ENCODE data around the gene LAMB3. TPM values are rescaled to one million over a fixed set of nuclear protein-coding genes. Genes with fewer than 3 reads are reported as not detected.

Gene LAMB3
- total RNA-seq, 1 donor, result 5.4 TPM

DNA sequence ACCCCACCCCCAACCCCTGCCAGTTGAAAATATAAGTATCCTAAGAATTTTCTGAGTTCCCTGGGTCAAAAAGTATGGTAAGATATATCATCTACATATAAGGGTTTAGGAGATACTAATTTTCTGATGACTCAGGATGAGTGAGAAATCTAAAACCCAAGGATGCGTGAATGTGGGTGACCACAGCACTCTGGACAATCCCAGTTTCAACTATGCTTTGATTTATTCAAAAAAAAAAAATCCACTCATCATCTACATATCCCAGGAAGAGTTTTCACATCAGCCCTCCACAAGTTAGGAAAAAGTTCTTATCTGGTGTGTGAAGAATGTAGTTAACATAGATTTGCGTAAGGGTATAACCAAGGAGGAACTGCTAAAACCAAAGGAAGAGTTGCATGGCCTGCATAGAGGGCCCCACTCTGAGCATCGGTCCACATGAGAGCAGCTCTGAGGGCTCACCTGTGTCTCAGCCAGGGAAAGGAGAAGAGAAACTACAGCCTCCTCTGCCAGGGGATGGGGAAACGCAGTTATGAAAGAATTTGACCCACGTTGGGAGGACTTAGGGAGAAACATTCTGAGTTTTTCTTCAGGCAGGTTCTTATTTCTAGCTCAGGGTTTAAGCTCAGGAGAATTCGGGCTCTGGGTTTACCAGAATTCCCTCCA lies 18.8 kb downstream of the LAMB3 start:
- H3K4me3 ChIP-seq (ENCODE audit: insufficient read depth, low read length), result no peak overlapping the region
- H3K27me3 ChIP-seq (ENCODE audit: insufficient read depth, low read length), result no peaks in the 10 kb centered on the region
- no peaks in the 10 kb centered on the region for H3K36me3 ChIP-seq (ENCODE audit: insufficient read depth, low read length)
- H4K20me1 ChIP-seq (ENCODE audit: insufficient read depth, low read length), result no peaks in the 10 kb centered on the region
- H3K4me2 ChIP-seq (ENCODE audit: insufficient read depth, low read length), result no peak overlapping the region
- no peak overlapping the region for H2AFZ ChIP-seq (ENCODE audit: low read length)
- H3K79me2 ChIP-seq (ENCODE audit: insufficient read depth, low read length), result no peaks in the 10 kb centered on the region
- peaks cover 12% of the 10 kb centered on the region for H3K4me1 ChIP-seq (ENCODE audit: insufficient read depth, low read length)
- H3K9me3 ChIP-seq (ENCODE audit: low read depth, low read length), result no peaks in the 10 kb centered on the region
- TF ChIP-seq, protein P1, sequence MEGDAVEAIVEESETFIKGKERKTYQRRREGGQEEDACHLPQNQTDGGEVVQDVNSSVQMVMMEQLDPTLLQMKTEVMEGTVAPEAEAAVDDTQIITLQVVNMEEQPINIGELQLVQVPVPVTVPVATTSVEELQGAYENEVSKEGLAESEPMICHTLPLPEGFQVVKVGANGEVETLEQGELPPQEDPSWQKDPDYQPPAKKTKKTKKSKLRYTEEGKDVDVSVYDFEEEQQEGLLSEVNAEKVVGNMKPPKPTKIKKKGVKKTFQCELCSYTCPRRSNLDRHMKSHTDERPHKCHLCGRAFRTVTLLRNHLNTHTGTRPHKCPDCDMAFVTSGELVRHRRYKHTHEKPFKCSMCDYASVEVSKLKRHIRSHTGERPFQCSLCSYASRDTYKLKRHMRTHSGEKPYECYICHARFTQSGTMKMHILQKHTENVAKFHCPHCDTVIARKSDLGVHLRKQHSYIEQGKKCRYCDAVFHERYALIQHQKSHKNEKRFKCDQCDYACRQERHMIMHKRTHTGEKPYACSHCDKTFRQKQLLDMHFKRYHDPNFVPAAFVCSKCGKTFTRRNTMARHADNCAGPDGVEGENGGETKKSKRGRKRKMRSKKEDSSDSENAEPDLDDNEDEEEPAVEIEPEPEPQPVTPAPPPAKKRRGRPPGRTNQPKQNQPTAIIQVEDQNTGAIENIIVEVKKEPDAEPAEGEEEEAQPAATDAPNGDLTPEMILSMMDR (IDR thresholded peaks at IDR 0.05; ENCODE audit: extremely low read depth, low read depth, low read length), result no peak
- H3K27ac ChIP-seq (ENCODE audit: low read depth, low read length), result no peak overlapping the region
- peak; percentile 91 for DNase-seq (ENCODE audit: insufficient read length, low spot score, missing footprints)

DNA sequence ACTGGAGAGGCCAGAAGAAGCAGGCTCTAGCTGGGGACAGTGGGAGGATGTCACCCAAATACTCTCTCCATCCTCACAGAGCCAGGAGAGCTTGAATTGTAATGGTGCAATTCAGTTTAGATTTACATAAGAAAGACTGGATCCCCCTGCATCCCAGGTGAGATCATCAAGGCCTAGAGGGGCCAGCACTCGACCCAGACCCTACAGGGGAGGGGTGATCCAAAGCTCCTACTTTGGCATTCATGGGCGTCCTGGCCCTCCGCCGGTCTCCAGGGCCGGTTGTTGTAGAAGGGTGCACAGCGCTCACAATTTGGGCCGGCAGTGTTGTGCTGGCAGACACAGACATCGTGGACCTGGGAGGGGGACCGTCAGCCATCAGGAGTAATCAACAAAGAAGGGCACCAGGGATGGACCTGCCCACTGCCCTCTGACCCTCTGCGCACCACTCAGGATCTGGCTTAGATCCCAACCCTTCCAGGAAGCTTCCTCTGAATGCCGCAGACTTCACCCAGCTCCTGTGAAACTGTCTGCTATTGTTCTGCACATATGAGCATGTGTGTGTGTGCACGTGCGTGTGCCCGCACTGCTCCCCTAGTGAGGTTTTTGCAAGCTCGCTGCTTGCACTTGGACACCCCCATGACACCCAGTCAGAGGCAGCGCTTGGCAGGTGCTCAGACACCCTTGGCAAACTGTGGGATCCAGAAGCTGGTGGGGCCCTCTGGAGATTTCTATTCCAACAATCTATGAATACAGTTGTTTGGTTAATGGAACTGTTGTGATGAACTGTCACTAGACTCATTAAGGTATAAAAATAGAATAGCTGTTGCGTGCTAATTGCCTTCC lies 21.6 kb downstream of the LAMB3 start:
- no peak overlapping the region for H2AFZ ChIP-seq (ENCODE audit: low read length)
- no peak overlapping the region for H3K4me3 ChIP-seq (ENCODE audit: insufficient read depth, low read length)
- H3K27ac ChIP-seq (ENCODE audit: low read depth, low read length), result no peak overlapping the region
- no peaks in the 10 kb centered on the region for H3K36me3 ChIP-seq (ENCODE audit: insufficient read depth, low read length)
- H3K27me3 ChIP-seq (ENCODE audit: insufficient read depth, low read length), result no peaks in the 10 kb centered on the region
- no peak for DNase-seq (ENCODE audit: insufficient read length, low spot score, missing footprints)
- no peaks in the 10 kb centered on the region for H3K9me3 ChIP-seq (ENCODE audit: low read depth, low read length)
- no peaks in the 10 kb centered on the region for H3K79me2 ChIP-seq (ENCODE audit: insufficient read depth, low read length)
- H3K4me1 ChIP-seq (ENCODE audit: insufficient read depth, low read length), result peaks cover 12% of the 10 kb centered on the region
- no peak overlapping the region for H3K4me2 ChIP-seq (ENCODE audit: insufficient read depth, low read length)
- H4K20me1 ChIP-seq (ENCODE audit: insufficient read depth, low read length), result no peaks in the 10 kb centered on the region
- TF ChIP-seq, protein P1 (IDR thresholded peaks at IDR 0.05; ENCODE audit: extremely low read depth, low read depth, low read length), result no peak

DNA sequence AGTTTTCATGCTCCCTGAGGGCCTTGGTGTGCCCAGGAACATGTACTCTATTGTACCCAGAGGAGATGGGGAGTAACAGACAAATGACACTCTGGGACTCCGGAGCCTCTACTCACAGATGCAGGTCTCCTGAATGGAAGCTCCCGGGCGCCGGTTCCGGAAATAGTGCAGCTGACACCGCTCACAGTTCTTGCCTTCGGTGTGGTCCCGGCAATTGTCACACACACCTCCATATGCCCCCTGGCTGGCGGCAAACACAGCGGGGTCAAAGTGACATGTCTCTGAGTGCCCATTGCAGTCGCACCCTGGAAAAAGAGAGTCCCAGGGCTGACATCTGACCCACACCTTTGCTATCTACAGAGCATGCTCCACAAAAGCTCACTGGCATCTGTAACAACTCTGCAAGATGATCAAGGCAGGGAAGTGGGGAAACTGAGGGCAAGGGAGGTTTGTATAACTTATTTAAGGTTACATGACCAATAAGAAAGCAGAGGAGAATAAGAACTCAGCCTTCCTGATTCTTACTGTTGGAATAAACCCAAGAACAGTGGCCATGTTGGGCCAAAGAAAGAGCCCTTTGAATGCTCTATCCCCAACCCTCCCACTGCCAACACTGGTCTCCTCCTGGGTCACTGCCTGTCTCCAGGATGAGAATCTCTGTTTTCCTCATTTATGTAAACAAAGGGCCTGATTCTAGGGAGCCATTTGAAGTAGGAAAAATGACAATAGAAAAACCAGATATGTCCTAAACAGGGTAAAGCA lies 22.4 kb downstream of the LAMB3 start:
- no peaks in the 10 kb centered on the region for H3K79me2 ChIP-seq (ENCODE audit: insufficient read depth, low read length)

More for the DNA sequence above, 22.4 kb downstream of the LAMB3 start:
- Histone ChIP-seq H3K4me1 (ENCODE audit: insufficient read depth, low read length) (peaks cover 19% of the 10 kb centered on the region), H4K20me1 (ENCODE audit: insufficient read depth, low read length) (no peaks in the 10 kb centered on the region), H3K36me3 (ENCODE audit: insufficient read depth, low read length) (no peaks in the 10 kb centered on the region), H3K9me3 (ENCODE audit: low read depth, low read length) (no peaks in the 10 kb centered on the region), H2AFZ (ENCODE audit: low read length) (no peak overlapping the region), H3K4me3 (ENCODE audit: insufficient read depth, low read length) (no peak overlapping the region), H3K4me2 (ENCODE audit: insufficient read depth, low read length) (no peak overlapping the region), H3K27ac (ENCODE audit: low read depth, low read length) (no peak overlapping the region), H3K27me3 (ENCODE audit: insufficient read depth, low read length) (no peaks in the 10 kb centered on the region)
- no peak for DNase-seq (ENCODE audit: insufficient read length, low spot score, missing footprints)
- TF ChIP-seq, protein P1 (IDR thresholded peaks at IDR 0.05; ENCODE audit: extremely low read depth, low read depth, low read length), result no peak

All from osteoblast (primary cell).